Ascending aorta (tissue), 2 donors: ENCODE data around the gene PHACTR2. TPM values are rescaled to one million over a fixed set of nuclear protein-coding genes. Genes with fewer than 3 reads are reported as not detected.

Experiments used
- DNase-seq, 2 donors: peaks; one replicate each; pipeline ENCODE4 v3.0.0-alpha.2; 2019; ENCODE audit warnings: low spot score in 2 of 2
- H3K27ac ChIP-seq, 2 donors: fragments of 200-600 bp; sonication (generic); one replicate each; pipeline ENCODE4 v1.5.1; 2016 to 2017; ENCODE audit warnings: mild to moderate bottlenecking in 1 of 2
- H3K27me3 ChIP-seq: fragments of 200-600 bp; sonication (generic); one replicate; pipeline ENCODE4 v1.5.1; 2017
- H3K36me3 ChIP-seq, 2 donors: fragments of 200-600 bp; sonication (generic); one replicate each; pipeline ENCODE4 v1.5.1; 2016
- H3K4me1 ChIP-seq, 2 donors: fragments of 200-600 bp; sonication (generic); one replicate each; pipeline ENCODE4 v1.5.1; 2016 to 2017; ENCODE audit warnings: mild to moderate bottlenecking in 1 of 2
- H3K4me3 ChIP-seq, 2 donors: fragments of 200-600 bp; sonication (generic); one replicate each; pipeline ENCODE4 v1.5.1; 2016 to 2017; ENCODE audit warnings: mild to moderate bottlenecking in 1 of 2
- H3K9me3 ChIP-seq, 2 donors: fragments of 200-600 bp; sonication (generic); one replicate each; pipeline ENCODE4 v1.5.1; 2016
- CTCF ChIP-seq, 3 experiments: fragments of 200-600 bp in 2 of 3; fragments of 450-650 bp in 1 of 3; sonication (generic) in 2 of 3; IDR thresholded peaks; one replicate each; pipeline ENCODE4 v1.5.1; 2016 to 2019; ENCODE audit warnings: antibody characterized with exemption in 3 of 3, mild to moderate bottlenecking in 1 of 3, moderate library complexity in 1 of 3
- intact Hi-C: fragments of 100-400 bp; cut with DNase I; formaldehyde crosslinking; loops from one replicate; pipeline ENCODE4 v1.15.1; 2023
- total RNA-seq: library from RNA; depleted of rRNA; stranded (reverse); fragments of >200 nt; gene quantifications from one replicate; pipeline ENCODE4 v1.1.0, GENCODE V29; 2016

The PHACTR2 gene
- total RNA-seq, 1 donor from 2014 or later: 112 TPM

- Histone ChIP-seq H3K4me1 (peaks cover 13 to 61% of the 10 kb centered on the region in 2 donors), H3K27ac (peak overlapping the region; percentile 77 to 84), H3K36me3 (no peaks in the 10 kb centered on the region), H3K4me3 (no peak overlapping the region), H3K27me3 (no peaks in the 10 kb centered on the region), H3K9me3 (no peaks in the 10 kb centered on the region)
- intact Hi-C loops: loop anchor here (5.0 kb wide), 1 partner anchor 43 kb away; no protein-coding TSS in a partner anchor
- no peak for TF ChIP-seq CTCF (IDR thresholded peaks at IDR 0.05)
- no peak for DNase-seq
Measured at GRCh38 chr6:143699430-143699825, 21.7 kb downstream of the PHACTR2 start.

GRCh38 chr6:143700684-143701348 is 23.1 kb downstream of the PHACTR2 start:
- DNase-seq: no peak

DNA sequence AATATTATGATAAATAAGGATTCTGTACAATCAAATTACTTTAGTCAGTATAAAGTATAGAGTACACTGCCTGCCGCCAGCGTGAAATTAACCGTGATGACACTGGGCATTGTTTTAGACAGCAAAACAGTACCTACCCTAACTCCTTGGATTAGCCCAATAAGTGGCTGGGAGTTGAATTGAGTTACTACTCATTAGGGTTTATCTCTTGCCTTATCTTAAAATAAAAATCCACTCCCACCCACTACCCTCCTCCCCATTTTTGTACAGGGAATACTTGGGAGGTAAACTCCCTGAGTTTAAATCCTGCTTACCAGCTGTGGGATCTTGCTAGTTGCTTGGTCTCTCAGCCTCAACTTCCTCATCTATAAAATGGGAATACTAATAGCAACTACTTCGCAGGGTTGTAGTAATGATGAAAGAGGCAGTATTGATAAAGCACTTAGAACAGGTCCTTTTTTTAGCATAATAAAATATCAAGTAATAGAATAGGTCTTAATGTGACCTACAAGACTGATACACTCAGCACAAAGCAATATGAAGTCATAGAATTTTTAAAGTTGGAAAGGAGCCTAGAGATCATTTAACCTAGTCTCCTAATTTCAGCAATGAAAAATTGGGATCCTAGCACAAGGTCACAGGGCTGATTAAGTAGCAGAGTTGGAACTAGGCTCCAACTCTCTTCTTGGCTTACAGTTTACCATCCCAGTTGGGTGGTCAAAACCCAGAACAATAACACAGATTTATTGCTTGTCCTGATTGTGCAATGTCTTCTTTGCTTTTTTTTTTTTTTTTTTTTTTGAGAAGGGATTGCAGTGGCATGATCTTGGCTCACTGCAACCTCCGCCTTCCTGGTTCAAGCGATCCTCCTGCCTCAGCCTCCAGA is 23.8 kb downstream of the PHACTR2 start:
- H3K4me3 ChIP-seq: no peak overlapping the region
- no peak for TF ChIP-seq CTCF (IDR thresholded peaks at IDR 0.05)
- H3K27ac ChIP-seq: peak overlapping the region; percentile 77 to 84
- no peaks in the 10 kb centered on the region for H3K36me3 ChIP-seq
- no peaks in the 10 kb centered on the region for H3K9me3 ChIP-seq
- DNase-seq: no peak
- H3K4me1 ChIP-seq: peaks cover 13 to 44% of the 10 kb centered on the region in 2 donors
- no peaks in the 10 kb centered on the region for H3K27me3 ChIP-seq
- intact Hi-C loops: no loop called here

More at GRCh38 chr6:143700684-143701348, 23.1 kb downstream of the PHACTR2 start:
- peaks cover 13 to 52% of the 10 kb centered on the region in 2 donors for H3K4me1 ChIP-seq
- no peaks in the 10 kb centered on the region for H3K27me3 ChIP-seq
- intact Hi-C loops: no loop called here
- H3K36me3 ChIP-seq: no peaks in the 10 kb centered on the region
- peak overlapping the region; percentile 77 to 84 for H3K27ac ChIP-seq
- no peaks in the 10 kb centered on the region for H3K9me3 ChIP-seq
- TF ChIP-seq CTCF (IDR thresholded peaks at IDR 0.05): no peak
- H3K4me3 ChIP-seq: no peak overlapping the region

DNA sequence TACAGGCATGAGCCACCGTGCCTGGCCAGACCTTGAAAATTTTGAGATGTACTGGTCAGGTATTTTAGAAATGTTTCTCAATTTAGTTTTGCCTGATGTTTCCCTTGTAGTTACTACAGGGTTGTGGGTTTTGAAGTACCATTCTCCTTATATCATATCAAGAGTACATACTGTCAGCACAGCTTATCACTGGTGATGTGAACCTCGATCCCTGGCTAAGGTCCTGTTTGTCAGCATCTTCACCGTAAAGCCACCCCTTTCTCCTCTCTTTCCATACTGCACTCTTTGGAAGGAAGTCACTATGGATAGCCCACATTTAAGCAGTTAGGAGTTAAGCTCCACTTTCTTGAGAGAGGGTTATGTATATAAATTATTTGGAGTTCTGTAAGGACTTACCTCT is 27.8 kb downstream of the PHACTR2 start:
- Histone ChIP-seq H3K27ac (no peak overlapping the region), H3K9me3 (no peaks in the 10 kb centered on the region), H3K36me3 (no peaks in the 10 kb centered on the region), H3K27me3 (no peaks in the 10 kb centered on the region), H3K4me3 (no peak overlapping the region), H3K4me1 (peaks cover 0 to 17% of the 10 kb centered on the region in 2 donors)
- no peak for DNase-seq
- TF ChIP-seq CTCF (IDR thresholded peaks at IDR 0.05): no peak
- intact Hi-C loops: no loop called here

DNA sequence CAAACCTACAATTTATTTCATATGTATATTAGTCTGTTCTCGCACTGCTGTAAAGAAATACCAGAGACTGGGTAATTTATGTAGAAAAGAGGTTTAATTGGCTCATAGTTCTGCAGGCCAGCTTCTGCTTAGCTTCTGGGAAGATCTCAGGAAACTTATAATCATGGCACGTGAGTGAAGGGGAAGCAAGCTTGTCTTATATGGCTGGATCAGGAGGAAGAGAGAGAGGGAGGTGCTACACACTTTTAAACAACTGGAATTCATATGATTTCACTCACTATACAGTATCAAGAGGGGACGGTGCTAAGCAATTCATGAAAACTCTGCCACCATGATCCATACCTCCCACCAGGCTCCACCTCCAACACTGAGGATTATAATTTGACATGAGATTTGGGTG is 29.9 kb downstream of the PHACTR2 start:
- intact Hi-C loops: no loop called here
- Histone ChIP-seq H3K27me3 (no peaks in the 10 kb centered on the region), H3K27ac (no peak overlapping the region), H3K36me3 (no peaks in the 10 kb centered on the region), H3K4me1 (no peaks in the 10 kb centered on the region), H3K9me3 (no peaks in the 10 kb centered on the region), H3K4me3 (no peak overlapping the region)
- TF ChIP-seq CTCF (IDR thresholded peaks at IDR 0.05): no peak
- DNase-seq: no peak
